ENCODE data around the gene PDE4C.

PDE4C gene

DNA sequence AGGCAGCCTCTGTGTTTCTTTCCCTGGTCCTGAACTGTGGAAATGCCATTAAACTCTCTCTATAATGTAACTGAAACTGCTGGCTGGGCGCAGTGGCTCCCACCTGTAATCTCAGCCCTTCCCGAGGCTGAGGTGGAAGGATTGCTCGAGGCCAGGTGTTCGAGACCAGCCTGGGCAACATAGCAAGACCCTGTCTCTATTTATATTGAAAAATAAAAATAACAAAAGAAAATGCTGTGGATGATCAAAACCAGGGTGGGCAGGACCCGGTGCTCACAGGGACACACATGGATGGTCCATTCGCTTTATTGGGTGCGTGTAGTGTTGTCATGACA lies 29.8 kb downstream of the PDE4C start:
- no peak for DNase-seq

DNA sequence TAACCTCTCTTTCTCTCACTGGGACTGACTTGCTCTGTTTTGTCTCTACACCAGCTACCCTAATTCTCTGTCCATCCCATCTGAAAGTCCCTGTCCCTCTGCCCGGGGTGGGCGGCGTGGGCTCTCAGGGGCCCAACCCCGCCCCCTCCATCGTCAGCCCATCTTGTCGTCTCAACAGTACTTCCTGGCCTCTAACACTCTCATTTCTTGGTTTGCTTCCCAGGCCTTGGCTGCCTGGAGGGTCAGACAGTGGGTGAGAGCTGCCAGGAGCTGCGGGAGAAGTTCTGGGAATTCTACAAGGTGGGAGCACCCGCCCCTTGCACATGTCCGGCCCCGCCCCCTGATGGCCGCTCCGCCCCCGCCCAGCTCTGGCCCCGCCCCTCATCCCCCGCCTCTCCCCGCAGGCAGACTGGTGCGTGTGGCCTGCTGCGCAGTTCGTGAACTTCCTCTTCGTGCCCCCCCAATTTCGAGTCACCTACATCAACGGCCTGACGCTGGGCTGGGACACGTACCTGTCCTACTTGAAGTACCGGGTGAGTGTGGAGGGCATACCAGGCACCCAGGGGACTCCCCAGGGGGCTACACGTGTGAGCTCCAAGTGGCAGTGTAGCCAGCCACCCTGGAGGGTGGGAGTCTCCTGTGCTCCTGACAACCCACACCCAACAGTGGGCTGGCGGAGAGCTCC lies 31.5 kb downstream of the PDE4C start:
- peak in 1 of 2 experiments; percentile 15 for DNase-seq

DNA sequence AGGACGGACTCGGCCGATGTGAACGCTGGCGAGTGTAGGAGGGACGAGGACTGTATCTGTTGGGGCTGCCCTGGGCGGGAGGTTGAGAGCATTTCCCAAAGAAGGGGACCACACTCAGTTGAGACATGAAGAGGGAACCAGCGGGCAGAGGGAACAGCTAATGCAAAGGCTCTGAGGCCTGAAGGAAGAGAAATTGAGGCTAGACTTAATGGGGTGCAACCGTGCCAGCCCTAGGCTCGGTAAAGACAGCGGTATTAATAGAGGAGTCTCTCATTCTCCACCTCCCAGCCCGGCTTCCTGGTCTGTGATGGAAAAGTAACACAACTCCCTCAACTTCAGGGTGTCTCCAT lies 32.1 kb downstream of the PDE4C start:
- DNase-seq = no peak

DNA sequence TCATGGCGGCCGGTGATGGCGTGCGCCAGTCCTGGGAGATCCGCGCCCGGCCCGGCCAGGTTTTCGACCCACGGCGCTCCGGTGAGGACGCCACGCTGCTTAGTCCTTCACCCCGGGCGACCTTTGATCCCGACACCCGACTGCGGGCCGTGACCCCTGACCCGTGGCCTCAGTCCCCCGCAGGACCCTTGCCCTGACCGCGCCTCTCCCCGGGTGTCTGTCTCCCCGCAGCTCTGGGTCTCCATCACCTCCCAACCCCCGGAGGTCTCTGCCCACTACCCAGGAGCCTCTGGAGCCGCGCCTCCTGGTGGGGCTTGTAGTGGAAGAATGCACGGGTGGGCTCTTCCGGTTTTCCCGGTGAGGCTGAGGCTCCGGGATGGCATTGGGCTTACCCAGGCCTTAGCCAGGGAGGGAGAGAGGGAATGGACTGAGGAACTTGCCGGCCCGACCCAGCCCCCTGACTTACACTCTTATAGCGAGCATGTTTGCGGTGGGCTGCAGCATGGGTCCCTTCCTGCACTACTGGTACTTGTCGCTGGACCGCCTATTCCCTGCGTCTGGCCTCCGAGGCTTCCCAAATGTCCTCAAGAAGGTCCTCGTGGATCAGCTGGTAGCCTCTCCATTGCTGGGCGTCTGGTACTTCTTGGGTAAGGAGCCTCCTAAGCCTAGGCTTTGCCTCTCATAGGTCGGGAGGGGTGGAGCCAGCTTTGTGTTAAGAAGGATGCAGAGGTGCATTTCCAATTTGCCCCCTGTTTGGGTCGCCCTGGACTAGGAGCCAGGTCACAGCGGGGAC lies 32.7 kb downstream of the PDE4C start:
- DNase-seq = no peak

DNA sequence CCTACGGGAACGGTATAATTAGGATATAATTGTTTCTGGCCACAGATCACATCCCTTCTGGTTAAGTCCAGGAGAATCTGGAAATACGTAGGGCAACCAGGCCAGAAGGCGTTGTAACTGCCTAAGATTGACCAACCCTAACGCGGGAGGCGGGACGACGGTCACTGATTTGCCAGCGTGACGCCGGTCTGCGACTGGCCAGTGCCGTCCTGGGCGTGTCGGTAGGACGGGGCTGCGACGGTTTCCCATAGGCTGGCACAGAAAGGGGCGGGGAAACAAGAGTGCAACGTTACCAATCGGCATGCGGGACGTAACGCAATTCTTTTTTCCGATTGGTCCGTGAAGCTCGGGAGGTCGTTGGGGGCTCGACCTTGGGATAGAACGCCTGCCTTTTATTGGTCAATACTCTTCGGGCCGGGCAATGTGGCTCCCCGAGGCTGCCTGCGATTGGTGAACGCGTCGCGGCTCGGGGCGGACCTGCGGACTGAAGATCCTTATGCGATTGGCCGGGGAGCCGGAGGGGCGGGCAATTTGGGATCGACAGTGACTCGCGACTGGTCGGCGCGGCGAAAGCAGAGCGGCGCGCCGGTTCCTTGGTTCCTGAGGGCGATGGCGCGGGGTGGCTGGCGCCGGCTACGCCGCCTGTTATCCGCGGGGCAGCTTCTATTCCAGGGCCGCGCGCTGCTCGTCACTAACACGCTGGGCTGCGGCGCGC lies 33.4 kb downstream of the PDE4C start, which contains the start of gene MPV17L2:
TSS of gene MPV17L2 (plus strand) at position 546 of the 715 bp plus-strand sequence. CDS start at position 610, 64 bp downstream.
- DNase-seq = peak; percentile 100

DNA sequence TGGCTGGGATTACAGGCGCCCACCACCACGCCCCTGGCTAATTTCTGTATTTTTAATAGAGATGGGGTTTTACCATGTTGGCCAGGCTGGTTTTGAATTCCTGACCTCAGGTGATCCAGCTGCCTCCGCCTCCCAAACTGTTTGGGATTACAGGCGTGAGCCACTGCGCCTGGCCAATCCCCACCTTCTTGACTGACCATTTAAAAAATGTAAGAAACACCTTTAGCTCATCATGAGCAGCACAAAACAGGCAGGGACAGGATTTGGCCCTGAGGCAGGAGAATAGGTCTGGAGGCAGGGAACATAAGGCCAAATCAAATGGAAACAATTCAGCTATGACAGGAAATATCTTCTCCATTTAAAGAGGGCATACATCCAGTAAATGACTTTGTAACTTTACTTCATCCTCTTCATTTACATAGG lies 34.6 kb downstream of the PDE4C start:
- DNase-seq = no peak

DNA sequence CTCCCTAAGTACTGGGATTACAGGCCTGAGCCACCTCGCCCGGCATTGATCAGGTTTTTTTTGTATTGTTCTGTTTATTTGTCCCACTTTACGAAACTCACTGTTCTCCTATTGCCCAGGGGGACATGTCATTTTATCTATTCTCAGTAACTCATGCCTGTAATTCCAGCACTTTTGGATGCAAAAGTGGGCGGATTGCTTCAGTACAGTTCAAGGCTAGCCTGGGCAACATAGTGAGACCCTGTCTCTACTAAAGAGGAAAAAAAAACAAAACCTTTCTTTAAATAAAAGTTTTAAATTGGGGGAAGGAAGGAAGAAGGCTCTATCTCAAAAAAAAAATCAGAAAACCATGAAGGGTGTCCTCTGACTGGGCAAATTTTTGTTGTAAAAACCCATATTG lies 36.0 kb downstream of the PDE4C start:
- DNase-seq = no peak

DNA sequence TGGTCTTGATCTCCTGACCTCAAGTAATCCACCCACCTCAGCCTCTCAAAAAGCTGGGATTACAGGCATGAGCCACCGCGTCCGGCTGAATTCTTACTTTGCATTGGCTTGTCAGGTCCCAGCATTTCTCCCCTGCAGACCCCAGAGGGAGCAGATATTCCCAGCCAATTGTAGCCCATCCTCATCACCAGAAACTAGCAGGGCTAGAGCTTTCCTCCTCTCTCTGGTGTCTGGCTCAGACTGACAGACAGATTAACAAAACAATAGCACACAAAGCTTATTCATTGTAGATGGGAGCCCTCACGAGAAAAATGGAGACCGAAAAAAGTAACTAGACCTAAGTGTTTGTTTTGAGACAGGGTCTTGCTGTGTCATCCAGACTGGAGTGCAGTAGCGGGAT lies 40.7 kb downstream of the PDE4C start:
- no peak for DNase-seq

DNA sequence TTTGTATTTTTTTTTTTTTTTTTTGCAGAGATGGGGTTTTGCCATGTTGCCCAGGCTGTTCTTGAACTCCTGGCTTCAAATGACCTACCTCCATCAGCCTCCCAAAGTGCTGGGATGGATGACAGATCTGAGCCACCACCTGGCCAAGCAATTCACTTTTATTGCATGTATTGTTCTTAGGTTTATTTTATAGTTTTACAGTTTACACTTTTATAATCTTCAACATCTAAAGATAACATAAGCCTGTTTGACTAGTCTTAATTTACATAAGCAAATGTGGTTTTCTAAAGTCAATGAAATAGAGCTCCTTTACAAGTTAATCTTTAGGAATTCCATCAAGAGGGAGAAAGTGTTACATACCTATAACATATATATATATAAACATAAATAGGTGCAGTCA lies 42.7 kb downstream of the PDE4C start:
- DNase-seq = no peak

DNA sequence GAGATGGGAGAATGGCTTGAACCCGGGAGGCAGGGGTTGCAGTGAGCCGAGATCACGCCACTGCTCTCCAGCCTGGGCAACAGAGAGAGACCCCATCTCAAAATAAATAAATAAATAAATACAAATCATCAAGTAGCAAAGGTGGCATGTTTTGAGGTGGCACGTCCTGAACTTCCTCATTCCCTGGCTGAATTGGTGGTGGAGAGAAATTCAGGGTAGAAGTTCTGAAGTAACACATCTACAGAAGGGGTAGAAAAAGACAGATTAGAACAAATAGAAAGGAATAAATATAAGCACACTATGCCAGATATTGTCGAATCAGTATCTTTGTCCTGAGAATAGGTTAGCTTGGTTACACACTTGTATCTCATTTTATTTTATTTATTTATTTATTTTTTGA lies 46.3 kb downstream of the PDE4C start:
- no peak for DNase-seq

DNA sequence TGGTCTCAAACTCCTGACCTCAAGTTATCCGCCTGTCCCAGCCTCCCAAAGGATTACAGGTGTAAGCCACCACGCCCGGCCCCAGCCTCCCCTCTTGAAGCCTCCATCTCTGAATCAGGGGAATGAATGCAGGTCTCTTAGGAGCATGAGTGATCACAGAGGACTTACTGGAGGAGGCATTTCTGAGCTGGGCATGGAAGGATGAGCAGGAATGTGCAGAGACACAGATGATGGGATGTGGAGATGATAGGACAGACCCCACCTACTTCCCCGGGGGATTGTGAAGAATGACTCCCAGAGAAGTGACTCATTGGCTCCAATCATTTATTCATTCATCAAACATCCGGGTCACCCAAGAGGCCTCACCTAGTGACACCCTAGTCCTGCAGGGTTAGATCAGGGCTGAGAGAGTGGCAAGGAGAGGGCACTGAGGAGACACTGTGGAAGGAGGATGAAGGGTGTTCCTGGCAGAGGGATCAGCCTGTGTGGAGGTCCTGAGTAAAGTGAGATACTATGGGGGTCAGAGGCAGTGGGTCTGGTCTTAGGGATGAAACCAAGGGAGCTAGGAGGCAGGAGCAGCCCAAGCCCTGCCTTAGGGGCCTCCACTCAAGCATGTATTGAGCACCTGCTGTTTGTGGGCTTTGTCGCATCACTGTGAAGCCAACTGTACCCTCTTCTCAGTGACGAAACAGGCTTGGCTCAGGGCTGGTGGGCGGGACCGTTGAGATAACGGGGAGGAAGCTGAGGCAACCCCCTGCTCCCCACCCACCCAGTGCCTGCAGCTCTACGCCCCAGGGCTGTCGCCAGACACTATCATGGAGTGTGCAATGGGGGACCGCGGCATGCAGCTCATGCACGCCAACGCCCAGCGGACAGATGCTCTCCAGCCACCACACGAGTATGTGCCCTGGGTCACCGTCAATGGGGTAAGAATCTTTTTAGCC lies 49.6 kb downstream of the PDE4C start:
- no peak for DNase-seq

DNA sequence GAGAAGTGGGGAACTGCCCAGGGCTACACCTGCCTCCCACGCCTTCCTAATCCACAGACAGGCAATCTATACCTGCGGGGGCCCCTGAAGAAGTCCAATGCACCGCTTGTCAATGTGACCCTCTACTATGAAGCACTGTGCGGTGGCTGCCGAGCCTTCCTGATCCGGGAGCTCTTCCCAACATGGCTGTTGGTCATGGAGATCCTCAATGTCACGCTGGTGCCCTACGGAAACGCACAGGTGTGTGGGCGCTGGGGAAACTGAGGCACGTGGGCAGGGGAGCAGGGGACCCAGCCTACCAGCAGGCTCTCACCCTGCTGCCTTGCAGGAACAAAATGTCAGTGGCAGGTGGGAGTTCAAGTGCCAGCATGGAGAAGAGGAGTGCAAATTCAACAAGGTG lies 51.3 kb downstream of the PDE4C start:
- DNase-seq = no peak

All from SW 1271 (cell line).